Inflammatory macrophage treated with lipopolysaccharide for 1 hour (primary cell): ENCODE data around the gene IGF2.
"Not testable (repeated sequence)": the region's sequence is repeated elsewhere in the genome, so short reads cannot be mapped to it uniquely, and the experiment has no call there.

Experiments
- DNase-seq, 2 donors: peaks; one replicate each; pipeline ENCODE4 v3.0.0-alpha.2; 2020 to 2022

The IGF2 gene

DNA sequence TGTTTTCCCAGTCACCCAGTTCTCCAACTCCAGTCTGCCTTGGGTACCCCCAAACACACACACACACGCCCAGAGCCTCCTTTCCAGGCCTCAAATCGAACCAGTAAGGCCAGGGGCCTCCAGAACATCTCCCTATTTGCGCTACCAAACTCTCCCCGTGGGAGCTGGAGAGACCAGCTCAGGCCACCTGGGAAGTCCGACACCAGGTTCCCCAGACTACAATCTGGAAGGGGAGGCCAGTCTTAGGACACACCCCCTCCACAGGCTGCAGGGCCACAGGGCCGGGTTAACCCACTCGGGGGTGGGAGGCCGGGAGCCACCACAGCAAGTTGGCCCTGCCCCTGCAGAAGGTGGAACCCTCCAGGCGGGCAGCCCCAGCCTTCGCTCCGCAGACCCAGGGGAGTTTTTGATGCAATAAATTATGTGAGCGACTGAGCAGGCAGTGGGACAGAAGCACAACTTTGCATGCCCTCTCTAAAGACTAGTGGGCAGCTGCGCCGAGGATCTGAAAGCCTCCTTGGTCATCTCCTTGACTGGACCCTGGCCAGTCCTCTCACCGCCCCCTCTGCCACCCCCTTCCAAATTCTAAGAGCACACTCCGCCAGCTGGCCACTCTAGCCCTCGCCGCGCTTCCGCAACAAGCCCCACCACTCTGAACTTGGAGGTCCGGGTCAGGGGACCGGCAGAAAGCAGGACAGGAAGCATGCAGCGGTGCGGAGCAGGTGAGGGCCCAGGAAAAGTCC, 2.8 kb downstream of the IGF2 start:
- no peak for DNase-seq

DNA sequence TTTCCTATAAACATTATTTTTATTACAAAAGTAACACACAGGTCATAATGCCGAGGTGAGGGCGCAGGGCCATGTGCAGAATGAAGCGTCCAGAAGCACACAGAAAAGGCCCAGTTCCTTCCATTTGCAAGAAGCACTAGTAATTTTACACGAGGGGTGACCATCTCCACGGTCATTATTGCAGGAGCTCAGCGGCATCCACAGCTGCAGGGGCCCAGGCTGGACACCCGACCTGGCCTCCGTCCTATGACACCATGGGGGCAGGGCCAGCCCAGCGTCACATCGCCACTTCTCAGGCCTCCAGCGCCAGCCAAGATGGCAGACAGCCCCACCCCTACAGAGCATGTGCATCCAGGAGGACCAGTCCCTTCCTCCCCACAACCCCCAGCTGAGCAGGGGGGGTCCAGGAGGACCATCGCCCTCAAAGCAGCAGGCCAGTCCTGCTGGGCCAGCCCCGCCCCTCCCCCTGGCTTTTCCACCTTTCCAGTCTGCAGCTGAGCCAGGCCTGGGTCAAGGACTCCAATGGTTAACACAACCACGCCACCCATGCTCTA, 3.5 kb downstream of the IGF2 start:
- DNase-seq, result no peak

GRCh38 chr11:2135018-2135569, 4.1 kb downstream of the IGF2 start:
- DNase-seq, result no peak

DNA sequence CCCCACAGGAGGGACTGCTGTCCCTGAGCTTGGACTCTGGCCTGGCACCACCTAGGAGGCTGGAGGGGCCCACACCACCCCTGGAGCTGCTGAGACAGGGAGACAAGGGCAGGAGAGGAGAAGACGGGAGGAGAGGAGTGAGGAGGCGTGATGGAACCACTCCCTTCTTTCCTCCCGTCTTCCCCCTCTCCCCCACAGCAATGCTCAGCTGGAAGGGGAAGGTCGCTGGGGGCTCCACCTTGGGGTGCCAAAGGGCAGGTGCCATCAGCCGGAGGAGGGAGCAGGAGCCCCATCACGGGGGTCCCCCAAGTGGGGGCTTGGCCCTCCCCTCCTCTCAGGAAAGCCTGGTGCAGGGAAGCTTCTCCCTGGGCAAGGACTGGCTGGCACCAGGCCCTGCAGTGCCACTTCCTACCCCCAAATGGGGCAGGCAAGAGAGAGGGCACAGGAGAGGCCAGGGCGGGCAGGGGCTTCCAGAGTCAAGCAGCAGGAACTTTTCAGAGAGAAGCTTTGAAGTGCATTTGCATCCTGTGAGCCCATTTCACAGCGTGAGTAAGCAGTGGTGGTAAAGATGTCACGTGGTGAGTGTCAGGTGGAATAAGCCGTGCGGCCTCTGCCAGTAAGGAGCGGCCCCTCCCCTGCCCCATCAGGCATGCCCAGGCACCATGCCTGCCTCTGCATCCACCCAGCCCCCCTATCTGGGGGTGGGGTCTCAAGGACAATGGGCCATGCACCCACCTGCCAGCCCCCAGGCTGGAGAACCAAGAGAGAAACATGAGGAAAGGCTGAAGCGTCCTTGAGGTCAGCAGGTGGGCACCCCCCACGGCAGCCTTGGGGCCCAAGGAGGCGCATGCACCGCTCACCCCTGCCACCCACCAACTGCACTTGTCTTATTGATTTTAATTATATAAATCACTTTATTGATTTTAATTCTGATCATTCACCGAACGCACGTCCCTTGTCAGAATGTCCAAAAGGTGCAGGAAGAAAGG, 4.9 kb downstream of the IGF2 start:
- no peak for DNase-seq

GRCh38 chr11:2133241-2134021, 5.8 kb downstream of the IGF2 start:
- DNase-seq, result no peak

DNA sequence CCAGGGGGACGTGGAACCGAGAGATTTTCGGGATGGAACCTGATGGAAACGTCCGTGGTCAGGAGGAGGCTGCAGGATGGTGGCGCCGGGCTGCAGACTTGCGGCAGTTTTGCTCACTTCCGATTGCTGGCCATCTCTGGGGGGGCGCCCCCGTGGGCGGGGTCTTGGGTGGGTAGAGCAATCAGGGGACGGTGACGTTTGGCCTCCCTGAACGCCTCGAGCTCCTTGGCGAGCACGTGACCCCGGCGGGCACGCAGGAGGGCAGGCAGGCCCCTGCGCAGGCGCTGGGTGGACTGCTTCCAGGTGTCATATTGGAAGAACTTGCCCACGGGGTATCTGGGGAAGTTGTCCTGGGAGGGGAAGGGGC, 6.3 kb downstream of the IGF2 start:
- no peak for DNase-seq

- DNase-seq, result no peak
These were observed 6.9 kb downstream of the IGF2 start for GRCh38 chr11:2132246-2132645.

DNA sequence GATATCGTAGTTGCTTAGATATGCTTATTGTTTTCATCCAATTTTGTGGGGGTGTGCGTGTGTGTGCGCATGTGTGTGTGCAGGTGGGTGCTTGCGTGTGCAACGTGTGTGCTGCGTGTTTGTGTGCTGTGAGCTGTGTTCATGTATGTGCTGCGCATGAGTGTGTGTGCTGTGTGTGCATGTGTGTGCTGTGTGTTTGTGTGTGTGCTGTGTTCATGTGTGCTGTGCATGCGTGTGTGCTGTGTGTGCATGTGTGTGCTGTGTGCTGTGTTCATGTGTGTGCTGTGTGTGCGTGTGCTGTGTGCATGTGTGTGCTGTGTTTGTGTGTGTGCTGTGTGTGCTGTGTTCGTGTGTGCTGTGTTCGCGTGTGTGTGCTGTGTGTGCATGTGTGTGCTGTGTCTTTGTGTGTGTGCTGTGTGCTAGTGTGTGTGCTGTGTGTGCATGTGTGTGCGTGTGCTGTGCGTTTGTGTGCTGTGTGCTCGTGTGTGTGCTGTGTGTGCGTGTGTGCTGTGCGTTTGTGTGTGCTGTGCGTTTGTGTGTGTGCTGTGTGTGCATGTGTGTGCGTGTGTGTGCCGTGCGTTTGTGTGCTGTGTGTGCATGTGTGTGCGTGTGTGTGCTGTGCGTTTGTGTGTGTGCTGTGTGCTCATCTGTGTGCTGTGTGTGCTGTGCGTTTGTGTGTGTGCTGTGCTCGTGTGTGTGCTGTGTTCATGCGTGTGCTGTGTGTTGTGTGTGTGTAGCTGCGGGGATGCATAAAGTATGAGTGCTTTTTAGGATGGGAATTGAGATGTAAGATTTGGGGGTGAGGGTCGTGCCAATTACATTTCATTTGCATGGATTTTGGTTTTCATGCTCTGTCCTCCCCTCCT, 7.6 kb downstream of the IGF2 start:
- no peak for DNase-seq

- DNase-seq, result no peak
These were observed 8.3 kb downstream of the IGF2 start for GRCh38 chr11:2130881-2131352.

DNA sequence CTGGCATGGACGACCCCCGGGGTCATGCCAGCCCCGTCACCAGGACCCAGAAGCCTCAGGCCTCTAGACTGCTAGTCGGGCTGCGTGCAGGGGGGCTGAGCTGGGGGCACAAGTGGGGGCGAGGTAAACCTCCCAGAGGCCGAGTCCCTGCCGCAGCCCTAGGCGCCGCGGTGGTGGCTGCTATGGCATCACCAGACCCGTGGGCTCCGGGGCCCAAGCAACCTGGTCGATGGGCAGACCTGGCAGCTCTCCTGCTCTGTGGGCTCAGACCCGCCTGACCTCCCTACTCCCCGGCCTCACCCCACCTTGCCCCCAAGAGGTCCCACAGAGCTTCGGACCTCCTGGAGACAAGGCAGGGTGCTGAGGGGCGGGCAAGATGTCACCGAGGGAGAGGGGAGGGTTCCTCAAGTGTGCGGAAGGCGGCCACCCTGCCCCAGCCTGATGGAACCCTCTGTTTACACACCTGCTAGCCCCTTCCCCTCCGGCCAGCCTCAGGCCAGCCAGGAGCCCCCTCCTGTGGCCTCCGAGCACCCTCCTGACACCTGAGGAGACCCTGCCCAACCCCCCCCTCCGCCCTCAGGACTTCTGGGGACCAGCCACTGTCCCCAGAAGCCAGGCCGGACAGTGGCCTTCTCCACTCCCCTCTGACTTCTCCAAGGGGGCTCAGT, 9.4 kb downstream of the IGF2 start:
- no peak for DNase-seq

GRCh38 chr11:2129308-2129698, 9.9 kb downstream of the IGF2 start:
- DNase-seq, result no peak

GRCh38 chr11:2128511-2129307, 10.5 kb downstream of the IGF2 start:
- no peak for DNase-seq

DNA sequence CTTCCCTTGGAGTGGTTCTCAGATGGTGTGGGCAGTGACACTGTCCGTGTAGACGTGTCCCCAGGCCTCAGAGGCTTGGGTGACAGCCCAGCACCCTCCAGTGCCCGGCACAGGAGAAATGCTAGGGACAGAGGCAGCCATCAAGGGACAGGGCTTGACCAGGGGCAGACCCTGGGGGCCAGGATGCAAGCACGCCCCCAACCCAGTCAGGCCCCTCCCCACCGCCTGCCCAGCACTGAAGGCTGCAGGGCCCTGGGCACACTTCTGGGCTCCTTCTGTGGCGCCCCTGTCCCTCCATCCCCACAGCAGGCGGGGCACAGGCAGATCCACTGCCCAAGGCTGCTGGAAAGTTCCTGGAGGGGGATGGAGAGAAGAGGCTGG, 11.1 kb downstream of the IGF2 start:
- DNase-seq, result no peak

GRCh38 chr11:2127482-2128129, 11.6 kb downstream of the IGF2 start:
- no peak for DNase-seq

GRCh38 chr11:2126520-2127085, 12.6 kb downstream of the IGF2 start:
- DNase-seq, result no peak

- not testable (repeated sequence) for DNase-seq
These were observed 14.3 kb downstream of the IGF2 start for GRCh38 chr11:2124736-2125484.

- no peak for DNase-seq
These were observed 15.6 kb downstream of the IGF2 start for GRCh38 chr11:2123628-2123960.

DNA sequence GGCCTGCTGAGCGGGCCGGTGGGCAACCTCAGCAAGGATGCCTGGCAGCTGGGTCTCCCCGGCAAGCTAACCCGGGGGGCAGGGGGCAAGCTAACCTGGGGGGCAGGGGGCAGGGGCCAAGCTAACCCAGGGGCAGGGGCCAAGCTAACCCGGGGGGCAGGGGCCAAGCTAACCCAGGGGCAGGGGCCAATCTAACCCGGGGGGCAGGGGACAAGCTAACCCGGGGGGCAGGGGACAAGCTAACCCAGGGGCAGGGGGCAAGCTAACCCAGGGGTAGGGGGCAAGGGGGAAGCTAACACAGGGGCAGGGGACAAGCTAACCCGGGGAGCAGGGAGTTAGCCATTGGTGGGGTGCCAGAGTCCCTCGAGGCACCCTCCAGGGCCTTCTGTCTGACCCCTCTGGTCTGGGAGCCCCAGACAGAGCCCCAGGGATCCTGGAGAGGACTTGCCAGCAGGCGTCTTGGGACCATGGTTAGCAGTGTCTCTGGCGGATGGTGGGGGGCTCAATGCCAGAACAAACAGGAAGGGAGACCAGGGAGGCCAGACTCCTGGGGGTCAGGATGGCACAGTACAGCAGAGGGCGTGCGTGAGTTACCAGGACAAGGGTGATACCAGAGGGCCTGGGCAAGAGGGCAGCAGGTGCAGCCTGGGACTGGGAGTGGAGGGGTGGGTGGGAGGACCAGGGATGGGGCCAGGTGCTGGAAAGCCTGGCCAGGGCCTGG, 16.1 kb downstream of the IGF2 start:
- no peak for DNase-seq
